Cardiac muscle cell (in vitro differentiated cells and primary cell): ENCODE results near the gene LPCAT3. TPM values are rescaled to one million over a fixed set of nuclear protein-coding genes. Genes with fewer than 3 reads are reported as not detected.
A peak's percentile ranks its signal among the peaks of the same experiment; 100 is the strongest.

ENCODE experiments used
- DNase-seq, 2 donors: peaks; one replicate each; pipeline versions ENCODE4 v3.0.0 to v3.0.0-alpha.2; 2010 to 2017; ENCODE audit warnings: low read depth in 1 of 2, low spot score in 1 of 2
- H3K27ac ChIP-seq: fragments of 200-600 bp; sonication (generic); 2 replicates; pipeline ENCODE4 v1.5.1; 2016
- H3K27me3 ChIP-seq: fragments of 200-600 bp; sonication (generic); 2 replicates; pipeline ENCODE4 v1.6.0; 2016; ENCODE audit warnings: control low read depth
- H3K36me3 ChIP-seq: fragments of 200-600 bp; sonication (generic); 2 replicates; pipeline ENCODE4 v1.5.1; 2016; ENCODE audit warnings: control low read depth
- H3K4me1 ChIP-seq: fragments of 200-600 bp; sonication (generic); 2 replicates; pipeline ENCODE4 v1.8.1; 2017; ENCODE audit warnings: low read depth, mild to moderate bottlenecking, mixed run types
- H3K4me3 ChIP-seq: fragments of 200-600 bp; sonication (generic); 2 replicates; pipeline ENCODE4 v1.5.1; 2016; ENCODE audit warnings: mild to moderate bottlenecking
- H3K9me3 ChIP-seq: fragments of 200-600 bp; sonication (generic); 2 replicates; pipeline ENCODE4 v1.5.1; 2017; ENCODE audit warnings: low read depth, mild to moderate bottlenecking, control low read depth
- CTCF ChIP-seq: IDR thresholded peaks from 2 replicates; pipeline ENCODE4 v1.5.1; 2012; ENCODE audit warnings: low read depth, mild to moderate bottlenecking, low read length
- polyA plus RNA-seq: library from polyadenylated mRNA; unstranded; fragments of >200 nt; fragmentation: Nextera tagmentation; extraction: Ambion mirVana; gene quantifications from 2 replicates; pipeline ENCODE4 v1.2.1, GENCODE V29; 2016
- total RNA-seq: library from RNA; depleted of rRNA; stranded (reverse); fragments of >200 nt; gene quantifications from 2 replicates; pipeline ENCODE4 v1.2.3, GENCODE V29; 2016

LPCAT3 gene
- total and polyA plus RNA-seq, 2 experiments from 2014 or later: 12.0 to 37.8 TPM

DNA sequence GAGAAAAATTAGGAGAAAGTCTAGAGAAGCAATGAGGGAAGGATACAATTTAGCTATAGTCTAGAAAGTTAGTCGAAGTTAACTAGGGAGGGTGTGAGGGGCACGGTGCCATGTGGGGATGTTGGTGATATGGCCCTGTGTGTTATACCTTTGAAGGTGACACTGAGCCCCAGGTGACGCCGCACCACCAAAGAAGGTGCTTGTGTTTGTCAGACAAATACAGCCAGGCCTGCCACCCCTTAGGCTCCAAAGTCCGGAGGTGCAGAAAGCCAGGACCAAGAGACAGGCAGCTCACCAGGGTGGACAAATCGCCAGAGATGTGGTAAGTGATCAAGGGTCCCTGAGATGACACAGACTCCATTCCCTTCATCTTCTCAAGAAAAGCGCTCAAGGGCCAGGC is 43.3 kb upstream of the LPCAT3 start:
- H3K4me3 ChIP-seq: no peak overlapping the region
- no peak for TF ChIP-seq CTCF
- no peak overlapping the region for H3K27ac ChIP-seq
- no peaks in the 10 kb centered on the region for H3K9me3 ChIP-seq
- DNase-seq: no peak
- no peaks in the 10 kb centered on the region for H3K27me3 ChIP-seq
- H3K36me3 ChIP-seq: no peaks in the 10 kb centered on the region
- peaks cover 3% of the 10 kb centered on the region for H3K4me1 ChIP-seq

DNA sequence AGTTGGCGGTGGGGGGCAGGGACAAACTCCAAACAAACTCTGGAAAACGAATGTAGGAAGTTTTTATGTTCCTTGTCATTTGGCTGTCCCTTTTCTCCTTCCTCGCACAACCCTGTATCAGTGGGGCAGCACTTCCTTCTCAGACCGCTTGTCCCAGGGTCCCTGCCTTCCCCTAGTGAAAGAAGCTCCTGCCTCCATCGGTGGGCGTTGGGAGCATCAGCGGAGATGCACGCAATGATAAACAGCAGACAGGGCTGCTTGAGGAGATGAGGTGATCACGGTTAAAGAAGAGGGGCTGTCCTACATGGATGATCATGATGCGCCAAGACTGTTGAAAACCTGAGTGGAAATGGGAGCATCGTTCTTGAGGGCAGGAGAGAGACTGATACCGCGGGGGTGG is 42.9 kb upstream of the LPCAT3 start:
- no peak for TF ChIP-seq CTCF
- Histone ChIP-seq H3K4me1 (peaks cover 3% of the 10 kb centered on the region), H3K4me3 (no peak overlapping the region), H3K27me3 (no peaks in the 10 kb centered on the region), H3K27ac (no peak overlapping the region), H3K9me3 (no peaks in the 10 kb centered on the region), H3K36me3 (no peaks in the 10 kb centered on the region)
- DNase-seq: no peak

DNA sequence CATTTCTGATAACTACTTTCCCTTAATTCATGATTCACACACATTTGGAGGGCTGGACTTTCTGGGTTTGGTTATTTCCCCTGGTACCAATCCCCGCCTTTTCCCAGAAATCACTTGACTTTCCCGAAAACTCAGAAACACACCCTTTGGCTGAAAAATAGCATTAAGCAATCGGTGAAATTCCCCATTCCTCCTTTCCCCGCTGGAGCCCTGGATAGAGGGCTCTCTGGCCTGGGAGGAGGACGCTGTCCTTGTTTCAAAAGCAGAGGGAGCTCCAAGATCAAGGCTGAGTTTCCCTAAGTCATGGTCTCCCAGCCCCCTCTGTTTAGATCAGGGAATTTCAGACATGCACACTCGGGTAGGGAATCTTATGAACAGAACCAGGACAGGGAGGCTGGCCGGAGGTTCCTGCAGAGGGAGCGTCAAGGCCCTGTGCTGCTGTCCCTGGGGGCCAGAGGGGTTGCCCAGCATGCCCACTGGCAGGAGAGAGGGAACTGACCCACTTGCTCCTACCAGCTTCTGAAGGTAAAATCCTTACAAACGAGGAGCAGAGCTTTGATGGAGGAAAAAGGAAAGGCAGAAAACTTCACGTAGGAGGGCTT is 42.2 kb upstream of the LPCAT3 start, which contains the start of gene C1S:
C1S (plus strand) TSS at position 366 of the 602 bp plus-strand sequence. CDS start 1,195 bp downstream, outside the sequence.
- TF ChIP-seq CTCF: peak; percentile 95
- no peaks in the 10 kb centered on the region for H3K9me3 ChIP-seq
- DNase-seq: peak; percentile 87 to 99
- no peak within 1 kb of the TSS for H3K4me3 ChIP-seq
- H3K36me3 ChIP-seq: no peaks in the 10 kb centered on the region
- H3K27ac ChIP-seq: no peak within 1 kb of the TSS
- no peaks in the 10 kb centered on the region for H3K27me3 ChIP-seq
- H3K4me1 ChIP-seq: peaks cover 3% of the 10 kb centered on the region

- H3K27me3 ChIP-seq: no peaks in the 10 kb centered on the region
- no peak for TF ChIP-seq CTCF
- H3K36me3 ChIP-seq: no peaks in the 10 kb centered on the region
- H3K9me3 ChIP-seq: no peaks in the 10 kb centered on the region
- no peak for DNase-seq
- peaks cover 3% of the 10 kb centered on the region for H3K4me1 ChIP-seq
- no peak overlapping the region for H3K27ac ChIP-seq
- no peak overlapping the region for H3K4me3 ChIP-seq
These were observed 41.5 kb upstream of the LPCAT3 start for GRCh38 chr12:7059780-7060179.

GRCh38 chr12:7058850-7059395 is 40.6 kb upstream of the LPCAT3 start:
- Histone ChIP-seq H3K4me1 (peaks cover 3% of the 10 kb centered on the region), H3K4me3 (no peak overlapping the region), H3K27me3 (no peaks in the 10 kb centered on the region), H3K27ac (no peak overlapping the region), H3K36me3 (no peaks in the 10 kb centered on the region), H3K9me3 (no peaks in the 10 kb centered on the region)
- TF ChIP-seq CTCF: no peak
- no peak for DNase-seq
